ENCODE results near the gene PLVAP. TPM values are rescaled to one million over a fixed set of nuclear protein-coding genes. Genes with fewer than 3 reads are reported as not detected.

Gene PLVAP
- polyA plus RNA-seq, 1 donor from 2014 or later: not detected

GRCh38 chr19:17328517-17329365 lies 48.4 kb downstream of the PLVAP start:
- Mint-ChIP-seq H3K4me1 (peaks cover 0 to 5% (median 2%) of the 10 kb centered on the region in 3 donors), H3K36me3 (no peaks in the 10 kb centered on the region), H3K27me3 (peaks cover 16% of the 10 kb centered on the region), H3K27ac (no peak overlapping the region), H3K9me3 (no peaks in the 10 kb centered on the region), H3K4me3 (peak overlapping the region; percentile 51 to 83 (median 72))

DNA sequence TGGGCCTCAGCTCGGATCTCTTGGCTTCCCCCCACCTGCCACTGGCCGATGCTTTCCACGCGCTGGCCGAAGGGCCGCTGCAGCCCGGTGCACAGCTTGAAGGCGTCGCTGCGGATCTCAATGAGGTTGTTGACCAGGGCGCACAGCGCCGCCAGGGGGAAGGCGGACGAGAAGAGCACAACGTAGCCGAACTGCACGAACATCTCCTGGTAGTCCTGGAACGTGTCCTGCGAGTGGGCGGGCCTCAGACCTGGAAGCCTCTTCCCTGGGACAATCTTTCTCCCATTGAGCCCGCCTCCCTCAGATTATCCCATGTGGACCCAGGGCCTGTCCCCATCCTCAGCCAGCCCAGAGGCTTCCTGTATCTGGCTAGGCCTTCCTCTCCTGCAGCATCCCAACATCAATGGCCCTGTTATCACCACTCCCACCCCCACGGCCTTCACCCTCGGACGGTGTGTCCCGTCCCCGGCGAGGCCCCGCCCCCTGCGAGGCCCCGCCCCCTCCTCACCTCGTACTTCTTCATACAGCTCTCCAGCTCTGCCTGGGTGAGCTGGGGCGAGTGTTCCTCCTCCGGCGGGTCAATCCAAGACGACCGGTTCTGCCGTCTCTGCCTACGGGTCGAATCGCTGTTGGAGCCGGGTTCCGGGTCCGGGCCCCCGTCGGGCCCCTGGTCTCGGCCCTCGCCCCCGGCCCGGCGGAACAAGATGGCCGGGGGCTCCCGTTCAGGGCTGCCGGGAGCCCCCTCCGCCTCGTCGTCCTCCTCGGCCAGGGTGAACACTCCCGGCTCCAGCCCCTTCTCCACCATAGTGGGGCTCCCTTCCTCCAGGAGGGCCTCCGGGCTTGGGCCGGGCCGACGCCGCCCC lies 49.3 kb downstream of the PLVAP start:
- peaks cover 15% of the 10 kb centered on the region for H3K27me3 Mint-ChIP-seq
- no peaks in the 10 kb centered on the region for H3K36me3 Mint-ChIP-seq
- no peaks in the 10 kb centered on the region for H3K9me3 Mint-ChIP-seq
- peak overlapping the region; percentile 72 to 85 (median 78) for H3K4me3 Mint-ChIP-seq
- peaks cover 0 to 4% (median 0%) of the 10 kb centered on the region in 3 donors for H3K4me1 Mint-ChIP-seq
- H3K27ac Mint-ChIP-seq: no peak overlapping the region

GRCh38 chr19:17327068-17327653 lies 50.0 kb downstream of the PLVAP start:
- peak overlapping the region in 2 of 4 donors; percentile 22 to 48 for H3K4me3 Mint-ChIP-seq
- H3K9me3 Mint-ChIP-seq: no peaks in the 10 kb centered on the region
- peaks cover 12% of the 10 kb centered on the region for H3K27me3 Mint-ChIP-seq
- peaks cover 0 to 4% (median 0%) of the 10 kb centered on the region in 3 donors for H3K4me1 Mint-ChIP-seq
- peaks cover 4% of the 10 kb centered on the region for H3K36me3 Mint-ChIP-seq
- H3K27ac Mint-ChIP-seq: peak overlapping the region in 1 of 3 donors; percentile 35

GRCh38 chr19:17326595-17326966 lies 50.6 kb downstream of the PLVAP start:
- Mint-ChIP-seq H3K27ac (peak overlapping the region in 1 of 3 donors; percentile 35), H3K36me3 (peaks cover 4% of the 10 kb centered on the region), H3K4me3 (peak overlapping the region in 1 of 4 donors; percentile 48)

DNA sequence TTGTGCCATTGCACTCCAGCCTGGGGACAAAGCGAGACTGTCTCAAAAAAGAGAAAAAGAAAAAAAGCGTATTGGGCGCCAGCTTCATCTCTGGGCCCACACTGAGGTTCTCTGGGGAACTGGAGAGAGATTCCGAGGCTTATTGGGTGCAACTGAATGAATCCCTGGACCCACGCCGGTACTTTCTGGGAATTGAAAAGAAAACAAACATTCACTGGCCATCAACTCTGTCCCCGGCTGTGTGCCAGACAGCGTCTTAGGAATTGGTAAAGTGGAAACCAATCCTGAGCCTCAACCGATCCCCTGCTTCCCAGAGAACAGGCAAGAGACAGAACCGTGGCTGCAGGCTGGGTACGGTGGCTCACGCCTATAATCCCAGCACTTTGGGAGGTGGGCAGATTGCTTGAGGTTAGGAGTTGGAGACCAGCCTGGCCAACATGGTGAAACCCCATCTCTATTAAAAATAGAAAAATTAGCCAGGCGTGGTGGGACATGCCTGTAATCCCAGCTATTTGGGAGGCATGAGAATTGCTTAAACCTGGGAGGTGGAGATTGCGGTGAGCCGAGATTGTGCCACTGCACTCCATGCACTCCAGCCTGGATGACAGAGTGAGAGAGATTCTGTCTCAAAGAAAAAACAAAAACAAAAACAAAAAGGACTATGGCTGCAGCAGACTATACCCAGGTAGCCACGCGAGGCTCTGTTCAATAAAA lies 51.1 kb downstream of the PLVAP start:
- H3K9me3 Mint-ChIP-seq: no peaks in the 10 kb centered on the region
- H3K27me3 Mint-ChIP-seq: peaks cover 11% of the 10 kb centered on the region
- H3K4me1 Mint-ChIP-seq: peaks cover 0 to 4% (median 0%) of the 10 kb centered on the region in 3 donors
- peaks cover 4% of the 10 kb centered on the region for H3K36me3 Mint-ChIP-seq
- peak overlapping the region in 1 of 4 donors; percentile 53 for H3K4me3 Mint-ChIP-seq
- H3K27ac Mint-ChIP-seq: peak overlapping the region in 1 of 3 donors; percentile 35

More at GRCh38 chr19:17326595-17326966, 50.6 kb downstream of the PLVAP start:
- H3K4me1 Mint-ChIP-seq: peaks cover 0 to 4% (median 0%) of the 10 kb centered on the region in 3 donors
- H3K9me3 Mint-ChIP-seq: no peaks in the 10 kb centered on the region
- peaks cover 12% of the 10 kb centered on the region for H3K27me3 Mint-ChIP-seq

GRCh38 chr19:17325133-17325532 lies 52.0 kb downstream of the PLVAP start:
- H3K27ac Mint-ChIP-seq: no peak overlapping the region
- peaks cover 3% of the 10 kb centered on the region for H3K27me3 Mint-ChIP-seq
- no peak overlapping the region for H3K4me3 Mint-ChIP-seq
- H3K36me3 Mint-ChIP-seq: peaks cover 4% of the 10 kb centered on the region
- H3K4me1 Mint-ChIP-seq: peaks cover 0 to 4% (median 0%) of the 10 kb centered on the region in 3 donors
- H3K9me3 Mint-ChIP-seq: no peaks in the 10 kb centered on the region

DNA sequence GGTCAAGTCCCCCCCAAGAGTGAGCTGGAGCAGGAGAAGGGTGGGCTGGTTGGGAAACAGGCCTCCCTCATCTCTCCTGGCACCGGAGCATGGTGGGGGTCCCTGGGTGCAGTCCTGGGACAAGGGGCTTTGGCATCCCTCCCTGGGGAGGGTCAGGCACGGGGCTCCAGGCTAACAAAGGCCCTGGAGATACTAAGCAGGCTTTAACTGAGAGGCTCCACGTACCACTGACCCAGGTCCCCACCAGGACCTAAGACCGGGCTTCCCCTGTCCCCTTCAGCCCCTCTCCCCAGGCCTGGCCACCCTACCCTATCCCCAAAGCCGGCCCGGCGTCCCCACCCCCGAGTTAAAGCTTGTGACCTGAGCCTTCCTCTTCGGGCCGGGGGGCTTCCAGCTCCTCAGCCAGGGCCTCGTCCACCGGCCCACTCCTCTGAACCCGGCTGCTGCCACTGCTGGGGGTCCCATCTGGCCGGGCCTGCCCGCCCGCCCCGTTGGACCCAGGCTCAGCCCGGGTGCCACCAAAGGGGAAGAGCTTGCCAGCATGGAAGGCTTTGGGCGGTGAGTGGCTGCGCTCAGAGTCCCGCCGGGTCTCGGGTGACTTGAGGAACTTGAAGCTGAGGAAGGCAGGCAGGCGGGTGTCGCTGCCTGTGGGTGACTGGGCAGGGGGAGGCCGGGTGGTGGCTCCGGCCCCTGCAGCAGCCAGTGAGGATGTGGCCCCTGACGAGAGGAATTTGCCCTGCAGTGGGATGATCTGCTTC lies 52.6 kb downstream of the PLVAP start:
- Mint-ChIP-seq H3K9me3 (no peaks in the 10 kb centered on the region), H3K4me3 (no peak overlapping the region), H3K4me1 (peaks cover 0 to 2% (median 0%) of the 10 kb centered on the region in 3 donors), H3K27me3 (no peaks in the 10 kb centered on the region), H3K36me3 (peaks cover 4% of the 10 kb centered on the region), H3K27ac (no peak overlapping the region)

- peaks cover 4% of the 10 kb centered on the region for H3K36me3 Mint-ChIP-seq
- no peak overlapping the region for H3K27ac Mint-ChIP-seq
- H3K27me3 Mint-ChIP-seq: no peaks in the 10 kb centered on the region
- peaks cover 0 to 2% (median 0%) of the 10 kb centered on the region in 3 donors for H3K4me1 Mint-ChIP-seq
- no peaks in the 10 kb centered on the region for H3K9me3 Mint-ChIP-seq
- no peak overlapping the region for H3K4me3 Mint-ChIP-seq
Observed at GRCh38 chr19:17323964-17324332, 53.2 kb downstream of the PLVAP start.

GRCh38 chr19:17323300-17323963 lies 53.7 kb downstream of the PLVAP start:
- Mint-ChIP-seq H3K4me1 (peaks cover 0 to 2% (median 0%) of the 10 kb centered on the region in 3 donors), H3K36me3 (peaks cover 4% of the 10 kb centered on the region), H3K4me3 (peak overlapping the region in 1 of 4 donors; percentile 60), H3K9me3 (no peaks in the 10 kb centered on the region), H3K27me3 (no peaks in the 10 kb centered on the region), H3K27ac (no peak overlapping the region)

DNA sequence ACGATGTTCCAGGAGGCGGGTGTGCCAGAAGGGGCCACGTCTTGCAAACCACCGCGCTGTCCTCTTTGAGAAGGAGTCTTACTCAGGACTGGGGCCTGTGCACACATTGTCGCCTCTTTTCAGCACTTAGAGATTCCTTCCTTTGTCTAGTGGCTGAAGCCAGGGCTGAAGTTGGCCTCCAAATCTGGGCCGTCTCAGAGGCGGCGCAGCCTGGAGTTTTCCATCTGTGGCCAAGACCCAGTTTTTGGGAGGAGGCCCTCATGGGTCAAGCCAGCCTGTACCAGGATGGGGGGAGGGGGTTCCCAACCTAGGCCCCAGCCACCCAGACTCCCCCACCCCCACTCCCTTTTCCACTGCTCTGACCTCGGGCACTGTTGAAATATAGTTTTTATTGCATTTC lies 54.3 kb downstream of the PLVAP start:
- H3K27me3 Mint-ChIP-seq: no peaks in the 10 kb centered on the region
- H3K4me1 Mint-ChIP-seq: peaks cover 0 to 1% (median 0%) of the 10 kb centered on the region in 3 donors
- peaks cover 4% of the 10 kb centered on the region for H3K36me3 Mint-ChIP-seq
- peak overlapping the region in 1 of 4 donors; percentile 49 for H3K4me3 Mint-ChIP-seq
- no peaks in the 10 kb centered on the region for H3K9me3 Mint-ChIP-seq
- no peak overlapping the region for H3K27ac Mint-ChIP-seq

- Mint-ChIP-seq H3K27me3 (no peaks in the 10 kb centered on the region), H3K36me3 (peaks cover 5% of the 10 kb centered on the region), H3K9me3 (no peaks in the 10 kb centered on the region), H3K4me1 (no peaks in the 10 kb centered on the region), H3K27ac (no peak overlapping the region), H3K4me3 (no peak overlapping the region)
Observed at GRCh38 chr19:17321655-17322489, 55.3 kb downstream of the PLVAP start.

- Mint-ChIP-seq H3K36me3 (peaks cover 11% of the 10 kb centered on the region), H3K9me3 (no peaks in the 10 kb centered on the region), H3K27ac (no peak overlapping the region), H3K27me3 (no peaks in the 10 kb centered on the region), H3K4me3 (no peak overlapping the region), H3K4me1 (no peaks in the 10 kb centered on the region)
Observed at GRCh38 chr19:17320435-17320834, 56.7 kb downstream of the PLVAP start.
